AML-193 (cell line): ENCODE data around the gene KIRREL2.
"Not testable (repeated sequence)": the region's sequence is repeated elsewhere in the genome, so short reads cannot be mapped to it uniquely, and the experiment has no call there.

Experiments
- DNase-seq, 2 experiments: peaks; one replicate each; lab custom pipeline; 2025; lab: John Stamatoyannopoulos, UW

KIRREL2 gene

DNA sequence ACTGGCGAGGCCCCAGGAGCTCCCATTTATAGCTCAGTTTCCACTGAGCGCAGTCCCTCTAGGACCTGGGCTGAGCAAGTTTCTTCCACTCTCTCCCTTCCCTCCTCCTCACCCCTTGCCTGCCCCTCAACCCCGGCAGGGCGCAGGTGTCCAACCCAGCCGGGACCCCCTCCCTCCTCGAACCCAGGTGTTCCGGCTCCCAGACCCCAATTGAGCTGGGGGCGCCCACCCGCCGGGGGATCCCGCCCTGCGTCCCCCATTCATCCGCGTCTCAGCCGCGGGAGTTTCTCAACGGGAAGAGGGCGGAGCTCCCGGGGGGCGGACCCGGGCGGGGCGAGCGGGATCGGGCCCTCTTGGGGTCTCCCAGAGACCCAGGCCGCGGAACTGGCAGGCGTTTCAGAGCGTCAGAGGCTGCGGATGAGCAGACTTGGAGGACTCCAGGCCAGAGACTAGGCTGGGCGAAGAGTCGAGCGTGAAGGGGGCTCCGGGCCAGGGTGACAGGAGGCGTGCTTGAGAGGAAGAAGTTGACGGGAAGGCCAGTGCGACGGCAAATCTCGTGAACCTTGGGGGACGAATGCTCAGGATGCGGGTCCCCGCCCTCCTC, at the start of gene KIRREL2:
TSS of gene KIRREL2 (plus strand) at position 366 of the 604 bp plus-strand sequence. CDS start at position 575, 209 bp downstream.
- peak; percentile 10 to 18 for DNase-seq

DNA sequence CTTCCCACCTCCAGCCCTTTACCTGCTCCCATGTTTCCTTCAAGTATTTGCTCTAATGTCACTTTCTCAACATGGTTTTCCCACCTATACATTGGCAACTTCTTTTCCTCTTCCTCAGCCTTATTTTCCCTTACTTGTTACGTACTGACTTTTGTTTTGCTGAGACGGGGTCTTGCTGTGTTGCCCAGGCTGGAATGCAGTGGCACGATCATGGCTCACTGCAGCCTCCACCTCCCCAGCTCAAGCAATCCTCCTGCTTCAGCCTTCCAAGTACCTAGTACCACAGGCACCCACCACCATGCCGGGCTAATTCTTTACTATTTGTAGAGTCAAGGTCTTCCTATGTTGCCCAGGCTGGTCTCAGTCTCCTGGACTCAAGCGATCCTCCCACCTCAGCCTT, 49.1 kb upstream of the KIRREL2 start:
- DNase-seq: no peak

DNA sequence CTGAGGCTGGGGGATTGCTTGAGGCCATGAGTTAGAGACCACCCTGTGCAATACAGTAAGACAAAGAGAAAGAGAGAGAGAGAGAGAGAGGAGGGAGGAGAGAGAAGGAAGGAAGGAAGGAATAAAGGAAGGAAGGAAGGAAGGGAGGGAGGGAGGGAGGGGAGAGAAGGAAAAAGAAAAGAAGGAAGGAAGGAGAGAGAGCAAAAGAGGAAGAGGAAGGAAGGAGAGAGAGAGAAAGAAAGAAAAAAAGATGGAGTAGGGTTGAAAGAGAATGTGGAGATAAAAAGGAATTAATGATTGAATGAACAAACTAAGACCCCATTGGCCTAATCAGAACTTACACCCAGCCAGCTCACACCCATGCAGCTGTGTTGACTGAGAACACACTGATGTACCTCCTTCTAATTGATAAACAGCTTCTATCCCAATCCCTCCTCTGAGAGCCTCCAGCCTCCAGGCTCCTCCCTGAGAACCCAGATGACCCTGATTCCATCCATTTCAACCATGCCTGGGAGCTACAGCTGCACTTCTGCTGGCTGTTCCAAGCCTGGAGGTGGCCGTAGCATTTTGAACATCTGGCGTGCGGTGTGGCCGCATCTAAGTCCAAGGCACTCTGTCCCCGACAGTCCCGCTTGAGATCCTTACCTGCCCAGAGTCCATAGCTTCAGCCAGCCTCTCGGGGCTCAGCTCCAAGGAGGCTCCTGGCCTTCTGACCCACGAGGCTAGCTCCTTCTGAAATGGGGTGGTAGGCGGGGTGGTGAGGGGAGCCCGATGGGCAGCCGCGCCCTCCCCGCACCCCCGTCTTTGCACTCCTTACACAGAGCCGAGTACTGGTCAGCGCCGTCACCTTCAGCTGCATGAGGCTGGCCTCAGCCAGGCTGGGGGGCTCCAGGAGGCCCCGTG, 45.1 kb upstream of the KIRREL2 start:
- no peak for DNase-seq

DNA sequence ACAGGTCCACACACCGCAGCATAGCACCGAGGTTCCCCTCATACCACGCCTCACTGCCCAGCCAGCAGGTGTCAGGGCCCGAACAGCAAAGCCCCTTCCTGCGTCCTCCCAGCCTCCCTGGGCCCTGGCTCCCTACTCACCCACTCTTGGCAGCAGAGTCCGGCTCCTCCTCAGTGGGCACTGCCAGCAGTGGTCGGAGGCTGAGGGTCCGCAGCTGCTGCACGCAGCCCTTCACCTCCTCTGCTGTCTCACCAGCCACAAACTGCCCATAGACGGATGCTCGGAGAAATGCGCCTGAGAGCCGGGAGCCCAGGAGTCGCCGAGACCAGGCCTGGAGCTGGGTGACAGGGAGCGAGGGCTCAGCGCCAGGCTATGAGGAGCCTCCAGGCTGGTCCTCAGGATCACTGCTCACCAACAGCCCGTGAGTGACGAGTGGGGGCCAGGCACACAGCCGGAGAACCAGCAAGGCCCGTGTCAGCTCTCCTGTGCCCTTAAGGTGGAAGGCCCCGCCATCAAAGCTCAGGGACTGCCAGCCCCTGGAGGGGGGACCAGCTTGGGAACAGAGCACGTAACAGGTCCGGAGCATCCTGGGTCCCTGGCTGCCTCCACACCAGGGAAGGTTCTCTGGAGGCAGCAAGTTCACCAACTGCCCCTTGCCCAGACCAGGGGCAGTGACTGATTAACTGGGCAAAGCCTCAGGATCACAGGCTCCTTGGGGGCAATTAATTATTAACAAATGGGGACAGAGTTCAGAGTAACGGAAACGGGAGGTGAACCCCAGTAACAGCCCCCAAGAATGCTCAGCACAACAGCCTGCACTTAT, 44.3 kb upstream of the KIRREL2 start, which contains the start of gene PRODH2:
TSS of gene PRODH2 (minus strand) at position 626 of the 823 bp plus-strand sequence. CDS start at position 586, 40 bp downstream.
- DNase-seq: no peak

DNA sequence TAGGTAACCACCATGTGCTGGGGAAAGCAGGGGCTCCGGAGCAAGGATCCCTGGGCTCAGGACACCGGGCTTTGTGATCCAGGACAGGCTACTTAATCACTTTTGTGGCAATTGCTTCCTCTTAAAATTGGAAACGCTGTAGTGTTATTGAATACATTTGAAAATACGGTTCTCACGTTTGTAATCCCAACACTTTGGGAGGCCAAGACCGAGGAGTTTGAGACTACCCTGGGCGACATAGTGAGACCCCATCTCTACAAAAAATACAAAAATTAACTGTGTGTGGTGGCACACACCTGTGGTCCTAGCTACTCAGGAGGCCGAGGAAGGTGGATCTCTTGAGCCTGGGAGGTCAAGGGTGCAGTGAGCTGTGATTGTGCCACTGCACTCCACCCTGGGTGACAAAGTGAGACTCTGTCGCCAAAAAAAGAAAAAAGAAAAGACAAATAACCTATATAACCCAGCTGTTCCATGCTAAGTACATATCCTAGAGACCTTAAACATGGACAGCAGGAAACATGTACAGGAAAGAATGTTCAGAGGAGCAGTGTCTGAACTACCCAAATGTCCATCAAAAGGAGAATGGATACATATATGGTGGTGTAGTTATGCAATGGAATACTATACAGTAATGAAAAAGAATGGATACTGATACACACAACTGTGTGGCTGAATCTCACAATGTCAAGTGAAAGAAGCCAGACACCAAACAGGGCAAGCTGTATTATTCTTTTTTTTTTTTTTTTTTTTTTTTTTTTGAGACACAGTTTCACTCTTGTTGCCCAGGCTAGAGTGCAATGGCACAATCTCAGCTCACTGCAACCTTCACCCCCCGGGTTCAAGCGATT, 43.4 kb upstream of the KIRREL2 start:
- no peak for DNase-seq

DNA sequence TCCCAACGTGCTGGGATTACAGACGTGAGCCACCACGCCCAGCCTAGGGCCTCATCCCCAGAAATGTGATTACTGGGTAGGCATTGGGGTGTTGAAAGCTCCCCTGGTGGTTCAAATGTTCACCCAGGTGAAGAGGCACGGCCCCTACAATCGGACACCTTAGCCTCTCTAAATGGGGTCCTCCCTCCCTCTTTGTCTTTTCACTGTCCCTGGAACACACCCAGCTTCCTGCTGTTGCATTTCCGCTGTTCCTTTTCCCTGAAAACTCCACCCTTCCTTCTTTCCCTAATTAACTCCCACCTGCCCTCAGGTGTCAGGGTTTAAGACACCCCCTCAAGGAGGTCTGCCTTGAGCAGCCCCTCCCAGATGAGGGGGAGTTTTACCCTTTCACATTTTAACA, 40.4 kb upstream of the KIRREL2 start:
- DNase-seq: no peak

DNA sequence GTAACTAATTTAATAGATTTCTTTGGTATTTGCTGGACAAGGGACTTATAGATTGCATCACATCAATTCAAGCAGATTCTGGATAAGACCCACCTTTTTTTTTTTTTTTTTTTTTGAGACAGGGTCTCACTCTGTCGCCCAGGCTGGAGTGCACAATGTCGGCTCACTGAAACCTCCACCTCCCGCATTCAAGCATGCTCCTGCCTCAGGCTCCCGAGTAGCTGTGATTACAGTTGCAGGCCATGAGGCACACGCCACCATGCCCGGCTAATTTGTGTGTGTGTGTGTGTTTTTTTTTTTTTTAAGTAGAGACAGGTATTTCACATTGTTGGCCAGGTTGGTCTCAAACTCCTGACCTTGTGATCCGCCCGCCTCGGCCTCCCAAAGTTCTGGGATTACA, 39.9 kb upstream of the KIRREL2 start:
- no peak for DNase-seq

DNA sequence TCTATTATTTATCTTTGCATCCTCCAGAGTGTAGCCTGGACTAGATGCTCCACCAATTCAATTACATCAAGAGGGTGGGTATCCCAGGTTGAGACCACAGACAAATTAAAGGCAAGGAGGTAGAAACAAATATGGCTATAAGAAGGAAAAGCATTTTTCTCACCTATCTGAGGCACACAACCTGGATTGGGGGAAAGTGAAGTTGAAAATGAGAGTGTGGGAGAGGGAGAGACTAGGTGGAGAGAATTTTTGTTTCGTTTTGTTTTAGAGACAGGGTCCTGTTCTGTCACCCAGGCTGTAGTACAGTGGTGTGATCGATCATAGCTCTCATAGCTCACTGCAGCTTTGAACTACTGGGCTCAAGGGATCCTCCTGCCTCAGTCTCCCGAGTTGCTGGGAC, 38.3 kb upstream of the KIRREL2 start:
- no peak for DNase-seq

DNA sequence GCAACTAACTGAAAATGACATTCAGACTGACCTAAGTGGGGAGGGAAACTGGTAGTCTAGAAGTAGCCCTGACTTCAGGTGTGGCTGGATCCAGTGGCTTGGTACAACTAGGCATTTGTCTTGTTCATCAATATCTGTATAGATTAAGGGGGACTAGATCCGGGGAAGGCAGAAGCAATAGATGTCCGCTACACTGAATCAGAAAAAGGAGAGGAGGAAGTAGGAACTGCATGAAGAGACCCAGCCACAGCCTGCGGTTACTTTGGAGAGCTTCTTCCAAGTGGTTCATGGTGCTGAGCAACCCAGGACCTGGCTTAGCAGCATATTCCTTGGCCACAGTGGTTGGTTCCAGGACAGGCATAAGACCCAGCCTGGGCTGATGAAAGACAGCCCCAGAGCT, 34.1 kb upstream of the KIRREL2 start:
- peak; percentile 46 to 54 for DNase-seq

DNA sequence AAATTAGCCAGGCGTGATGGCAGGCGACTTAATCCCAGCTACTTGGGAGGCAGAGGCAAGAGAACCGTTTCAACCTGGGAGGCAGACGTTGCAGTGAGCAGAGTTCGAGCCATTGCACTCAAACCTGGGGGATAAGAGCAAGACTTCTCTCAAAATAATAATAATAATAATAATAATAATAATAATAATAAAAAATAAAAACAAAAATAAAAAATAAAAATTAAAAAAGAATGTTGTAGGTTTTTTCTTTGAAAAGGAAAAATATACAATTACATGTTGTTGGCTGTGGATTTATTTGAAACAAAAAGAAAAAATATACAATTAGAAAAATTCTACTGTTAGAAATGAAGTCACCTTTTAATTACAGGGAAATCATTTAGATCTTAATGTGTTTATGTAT, 32.6 kb upstream of the KIRREL2 start:
- no peak for DNase-seq

DNA sequence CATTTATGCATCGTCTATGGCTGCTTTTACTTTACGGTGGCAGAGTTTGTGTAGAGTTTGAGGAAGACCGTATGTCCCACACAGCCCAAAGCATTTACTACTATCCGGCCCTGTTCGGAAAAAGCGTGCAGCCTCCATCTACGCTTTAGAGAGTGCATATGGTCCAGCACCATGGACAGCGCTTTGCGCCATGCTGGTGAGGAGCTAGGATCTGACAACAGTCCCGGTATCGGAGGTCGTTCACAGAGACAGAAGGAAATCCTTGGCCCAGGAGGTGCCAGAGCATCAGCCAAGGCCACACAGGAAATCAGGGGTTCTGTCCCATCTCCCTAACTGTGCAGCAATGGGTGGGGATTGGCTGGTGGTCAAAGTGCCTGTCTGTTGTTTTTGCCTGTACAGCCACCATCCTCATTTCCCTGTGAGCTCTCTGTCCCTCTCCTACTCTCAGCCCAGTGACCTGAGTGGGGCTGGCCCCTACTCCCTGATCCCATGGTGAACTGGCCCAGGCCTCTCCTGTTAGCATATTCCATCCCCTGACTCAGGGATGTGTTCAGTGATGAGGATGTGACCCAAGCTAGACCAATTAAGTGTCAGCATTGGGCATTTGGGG, 27.9 kb upstream of the KIRREL2 start:
- DNase-seq: peak in 1 of 2 experiments; percentile 9

DNA sequence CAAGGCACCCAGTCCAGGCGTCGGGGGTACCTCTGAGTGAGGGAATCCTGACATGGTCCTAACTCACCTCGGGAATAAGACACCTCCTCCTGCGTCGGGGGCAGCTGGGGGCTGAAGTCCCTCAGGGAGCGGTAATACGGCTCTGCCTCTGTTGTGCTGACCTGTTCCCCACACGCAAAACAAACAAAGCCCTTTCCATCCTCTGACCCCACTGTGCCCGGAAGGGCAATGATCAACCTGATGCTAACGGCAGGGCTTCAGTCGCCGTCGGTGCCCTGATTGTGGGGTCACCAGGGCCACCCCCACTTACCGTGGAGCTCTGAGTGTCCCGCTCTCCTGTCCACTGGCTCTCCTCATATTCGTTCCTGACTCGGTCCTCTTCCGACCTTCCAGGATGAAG, 25.7 kb upstream of the KIRREL2 start:
- DNase-seq: no peak

DNA sequence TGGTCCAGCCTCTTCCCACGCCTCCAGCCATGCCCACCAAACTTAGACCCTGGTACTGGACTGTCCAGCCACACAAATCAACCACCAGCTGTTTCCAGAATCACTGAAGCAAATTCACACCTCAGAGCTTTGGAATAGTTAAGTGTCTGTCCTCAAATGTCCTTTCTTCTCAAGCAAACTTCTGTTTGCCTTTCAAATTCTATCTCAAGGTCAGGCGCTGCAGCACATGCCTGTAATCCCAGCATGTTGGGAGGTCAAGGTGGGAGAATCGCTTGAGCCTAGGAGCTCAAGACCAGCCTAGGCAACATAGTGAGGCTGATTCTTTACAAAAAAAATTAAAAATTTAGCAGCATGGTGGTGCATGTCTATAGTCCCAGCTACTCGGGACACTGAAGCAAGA, 24.7 kb upstream of the KIRREL2 start:
- DNase-seq: no peak

DNA sequence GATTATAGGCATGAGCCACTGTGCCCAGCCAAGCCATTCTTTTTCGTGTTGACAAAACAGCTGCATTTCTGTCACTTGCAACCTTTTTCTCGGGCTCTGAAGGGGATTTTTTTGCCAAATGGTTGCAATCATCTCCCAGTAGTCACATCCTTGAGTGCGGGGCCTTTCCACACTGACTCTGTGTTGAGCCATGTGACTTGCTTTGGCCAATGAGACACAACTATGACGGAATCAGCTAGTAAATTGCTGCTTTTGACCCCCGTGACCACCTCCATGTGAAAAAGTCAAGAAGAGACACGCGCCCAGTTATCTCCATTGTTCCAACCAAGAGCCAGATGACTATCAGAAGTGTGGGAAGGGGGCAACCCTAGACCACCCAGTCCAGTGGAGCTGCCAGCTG, 22.7 kb upstream of the KIRREL2 start:
- DNase-seq: no peak

DNA sequence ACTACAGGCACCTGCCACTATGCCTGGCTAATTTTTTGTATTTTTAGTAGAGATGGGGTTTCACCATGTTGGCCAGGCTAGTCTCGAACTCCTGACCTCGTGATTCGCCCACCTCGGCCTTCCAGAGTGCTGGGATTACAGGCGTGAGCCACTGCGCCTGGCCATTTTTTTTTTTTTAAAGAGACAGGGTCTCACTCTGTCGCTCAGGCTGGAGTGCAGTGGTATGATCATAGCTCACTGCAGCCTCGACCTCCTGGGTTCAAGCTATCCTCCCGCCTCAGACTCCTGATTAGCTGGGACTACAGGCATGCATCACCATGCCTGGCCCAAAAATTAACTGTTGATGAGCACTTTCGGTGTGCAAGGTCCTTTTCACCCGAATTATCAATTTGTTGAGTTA, 20.6 kb upstream of the KIRREL2 start:
- not testable (repeated sequence) for DNase-seq

DNA sequence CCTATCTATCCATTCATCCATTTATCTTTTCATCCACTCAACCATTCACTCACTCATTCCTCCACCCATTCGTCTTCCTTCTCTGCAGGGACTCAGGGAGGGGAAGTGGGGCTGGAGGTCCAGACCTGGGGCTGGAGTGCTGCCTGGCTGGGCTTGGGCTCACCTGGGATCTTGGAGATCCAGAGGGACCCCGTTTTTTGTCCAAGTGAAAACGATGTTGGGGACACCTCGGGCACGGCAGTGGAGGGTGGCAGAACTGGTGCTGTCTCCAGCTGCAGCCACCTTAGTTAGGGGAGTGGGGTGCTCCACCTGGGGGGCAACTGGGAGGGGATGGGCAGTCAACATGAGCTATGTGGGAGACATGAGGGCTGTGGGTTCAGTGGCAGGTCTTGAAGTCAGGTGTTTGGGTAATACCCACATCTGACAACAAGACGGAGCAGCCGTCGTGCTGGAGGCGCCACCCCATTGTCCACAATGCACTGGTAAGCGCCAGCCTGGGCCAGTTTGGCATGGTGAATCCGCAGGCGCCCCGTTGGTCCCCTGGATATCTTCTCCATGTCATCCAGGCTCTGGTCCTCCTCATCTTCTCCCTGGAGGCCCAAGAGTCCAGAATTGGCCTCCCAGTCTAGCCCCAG, 14.6 kb upstream of the KIRREL2 start:
- no peak for DNase-seq

DNA sequence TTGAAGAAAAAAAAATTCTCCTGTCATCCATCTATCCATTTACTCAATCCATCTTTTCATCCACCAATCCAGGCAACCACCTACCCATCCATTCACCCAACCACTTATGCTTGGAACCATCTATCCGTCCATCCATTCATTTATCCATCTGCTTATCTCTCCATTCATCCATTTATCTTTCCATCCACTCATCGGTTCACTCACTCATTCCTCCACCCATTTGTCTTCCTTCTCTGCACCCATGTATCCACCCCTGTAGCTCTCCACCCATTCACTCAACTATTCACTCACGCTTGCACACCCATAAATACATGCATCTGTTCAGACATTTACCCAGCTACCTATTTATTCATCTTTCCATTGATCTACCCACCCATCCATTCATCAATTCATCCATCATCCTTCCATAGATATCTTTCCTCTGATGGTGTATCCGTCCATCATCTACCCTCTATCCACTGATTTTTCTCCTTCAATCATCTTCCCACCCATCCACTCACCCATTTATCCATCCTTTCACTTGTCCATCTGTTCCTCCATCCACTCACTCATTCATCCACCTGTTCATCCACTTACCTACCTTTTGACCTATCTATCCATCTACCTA, 13.9 kb upstream of the KIRREL2 start:
- no peak for DNase-seq

DNA sequence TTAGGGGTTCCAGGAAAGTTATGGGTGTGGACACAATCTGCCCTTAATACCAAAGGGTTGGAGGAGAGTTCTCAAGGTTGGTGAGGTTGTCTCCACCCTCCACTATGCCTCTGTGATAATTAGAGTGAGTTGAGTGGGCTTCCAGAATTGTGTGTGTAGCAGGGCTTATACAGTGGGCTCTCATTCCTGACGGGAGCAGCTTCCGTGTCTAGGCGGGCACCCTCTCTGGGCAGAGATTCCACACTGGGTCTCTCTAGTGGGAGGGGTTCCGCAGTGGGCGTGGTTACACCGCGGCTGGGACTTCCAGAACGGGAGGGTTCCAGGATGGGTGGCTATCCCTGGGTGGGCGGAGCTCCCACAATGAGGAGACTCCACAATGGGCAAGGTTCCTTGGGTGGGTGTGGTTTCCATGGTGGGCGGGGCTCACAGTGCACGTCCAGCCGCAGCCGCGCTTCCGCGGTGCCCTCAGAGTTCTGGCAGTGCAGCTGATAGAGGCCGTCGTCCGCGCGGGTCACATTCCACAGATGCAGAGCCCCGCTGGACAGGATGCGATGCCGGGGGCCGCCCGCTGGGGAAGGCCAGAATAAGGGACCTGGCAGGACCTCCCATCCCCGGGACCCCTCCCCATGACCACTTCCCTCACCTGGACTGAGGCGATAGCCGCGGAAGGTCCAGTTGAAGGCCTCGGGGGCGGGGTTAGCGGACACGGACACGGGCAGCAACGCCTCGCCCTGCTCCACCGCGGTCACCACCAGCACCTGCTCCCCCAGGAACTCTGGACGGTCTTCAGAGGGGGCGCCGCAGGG, 12.8 kb upstream of the KIRREL2 start:
- DNase-seq: no peak

DNA sequence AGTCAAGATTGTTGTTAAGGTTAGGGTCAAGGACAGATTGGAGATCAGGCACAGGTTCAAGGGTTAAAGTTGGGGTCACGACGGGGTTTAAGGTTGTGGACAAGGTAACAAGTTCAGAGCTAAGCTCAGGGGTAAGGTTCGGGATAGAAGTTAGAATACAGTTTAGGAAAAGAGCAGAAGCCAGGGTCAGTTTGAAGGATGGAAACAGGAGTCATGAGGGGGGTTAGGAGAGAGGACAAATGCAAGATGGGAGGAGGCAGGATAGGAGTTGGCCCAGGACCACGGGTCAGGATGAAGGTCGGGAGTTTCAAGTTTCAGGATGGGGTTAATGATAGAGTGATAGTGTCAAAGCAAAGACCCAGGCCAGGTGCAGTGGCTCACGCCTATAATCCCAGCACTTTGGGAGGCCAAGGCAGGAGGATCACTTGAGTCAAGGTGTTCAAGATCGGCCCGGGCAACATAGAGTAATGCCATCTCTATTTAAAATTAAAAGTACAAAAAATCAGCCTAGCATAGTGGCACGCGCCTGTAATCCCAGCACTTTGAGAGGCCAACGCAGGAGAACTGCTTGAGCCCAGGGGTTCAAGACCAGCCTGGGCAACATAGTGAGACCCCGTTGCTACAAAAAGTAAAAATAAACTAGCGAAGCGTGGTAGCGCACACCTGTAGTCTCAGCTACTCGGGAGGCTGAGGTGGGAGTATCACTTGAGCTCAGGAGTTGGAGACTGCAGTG, 12.1 kb upstream of the KIRREL2 start:
- no peak for DNase-seq
